HG03442 (cell line): Measurements from ENCODE around the gene DHRS1.

Source experiments
- ATAC-seq: cut with Tn5 transposase; IDR thresholded peaks from one replicate; pipeline ENCODE4 v1.9.1; 2021; ENCODE audit warnings: mild to moderate bottlenecking, moderate library complexity; ENCODE audit not compliant: unreplicated experiment

The DHRS1 gene

DNA sequence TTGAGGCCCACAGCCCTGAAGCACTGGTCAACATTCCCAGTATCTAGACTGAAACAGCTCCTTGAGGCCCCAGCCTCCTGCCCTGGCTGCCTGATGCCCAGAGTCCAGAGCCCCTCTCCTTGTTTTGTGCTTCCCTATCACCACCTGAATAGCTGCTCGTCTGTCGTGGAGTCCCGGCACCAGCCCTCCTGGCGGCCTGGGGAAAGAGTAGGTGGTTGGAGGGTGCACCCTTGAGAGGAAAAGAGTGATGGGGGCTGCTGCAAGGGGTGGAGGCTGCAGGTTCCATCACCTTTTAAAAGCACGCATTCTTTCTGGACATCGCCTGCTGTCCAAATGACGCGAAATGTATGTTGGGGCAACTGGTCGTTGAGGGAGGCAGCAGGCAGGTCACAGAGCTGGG, 31.4 kb downstream of the DHRS1 start:
- ATAC-seq: no peak

DNA sequence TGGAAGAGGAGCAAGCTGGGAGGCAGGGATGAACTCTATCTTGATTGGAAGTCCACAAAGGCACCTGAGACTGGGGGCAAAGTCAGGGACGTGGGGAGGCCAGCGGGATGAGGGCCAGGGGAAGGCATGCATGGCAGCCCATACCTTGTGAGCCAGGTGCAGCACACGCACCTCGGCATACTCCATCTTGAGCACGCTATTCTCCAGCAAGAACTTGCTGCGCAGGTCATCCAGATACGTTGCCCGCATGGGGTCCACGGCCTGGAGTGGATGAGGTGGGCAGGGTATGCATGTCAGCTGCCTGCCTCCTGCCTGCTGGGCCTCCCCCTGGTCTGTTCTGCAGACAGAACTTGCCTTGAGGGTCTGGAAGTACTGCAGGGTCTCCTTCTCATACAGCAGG, 32.1 kb downstream of the DHRS1 start:
- no peak for ATAC-seq

DNA sequence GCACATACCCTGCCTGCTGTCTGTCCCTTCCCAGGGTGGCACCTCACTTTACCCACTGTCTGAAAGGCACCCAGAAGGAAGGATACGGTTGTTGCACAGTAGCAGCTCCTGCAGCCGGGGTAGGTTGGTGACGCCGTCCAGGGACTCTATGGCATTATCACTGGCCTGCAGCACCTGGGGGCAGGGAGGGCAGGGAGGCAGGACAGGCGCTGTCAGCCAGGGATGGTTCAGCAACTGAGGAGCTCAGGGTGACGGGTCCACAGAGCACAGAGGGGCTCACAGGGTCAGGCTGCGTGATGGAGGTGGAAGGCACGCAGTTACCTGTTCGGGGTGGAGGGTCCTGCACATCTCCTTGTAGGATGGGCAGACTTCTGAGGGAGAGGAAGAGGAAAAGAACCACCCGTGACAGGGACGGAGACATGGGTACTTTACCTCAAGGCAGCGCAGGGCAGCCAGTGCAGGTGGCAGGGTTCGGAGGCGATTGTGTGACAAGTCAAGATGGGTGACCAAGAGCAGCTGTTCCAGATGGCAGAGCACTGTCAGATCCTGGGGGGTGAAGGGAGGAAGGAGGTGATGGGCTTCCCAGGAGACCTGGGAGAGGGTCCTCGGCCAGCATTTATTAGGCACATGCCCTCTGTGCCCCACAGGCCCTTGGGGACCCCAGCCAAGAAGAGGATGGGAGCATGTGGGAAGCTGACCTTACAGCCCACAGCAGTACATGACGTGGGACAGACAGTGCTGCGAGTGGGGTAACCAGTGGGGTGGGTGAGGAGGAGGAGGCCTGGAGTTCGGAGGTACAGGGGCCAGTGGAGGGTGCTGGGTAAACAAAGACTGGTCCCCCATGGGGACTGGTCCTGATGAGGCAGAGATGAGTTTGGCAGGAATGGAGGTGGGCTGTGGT, 33.0 kb downstream of the DHRS1 start:
- ATAC-seq: no peak

DNA sequence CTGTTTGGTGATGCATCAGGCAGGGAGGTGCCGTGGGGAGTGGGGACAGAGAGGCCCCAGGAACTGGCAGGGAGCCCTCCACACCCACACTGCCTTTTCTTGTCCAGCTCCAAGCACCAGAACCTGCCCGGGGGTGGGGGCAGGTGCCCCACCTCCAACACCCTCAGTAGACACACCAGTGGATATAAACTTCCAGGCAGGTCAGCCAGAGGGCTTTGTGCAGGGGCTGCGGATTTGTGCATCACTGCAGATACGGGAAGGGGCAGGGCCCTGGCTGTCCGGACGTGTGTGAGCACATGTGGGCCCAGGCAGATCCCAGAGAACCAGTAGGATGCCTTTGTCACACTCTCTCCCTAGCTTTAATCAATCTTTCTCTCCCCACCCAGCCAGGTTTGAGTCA, 35.3 kb downstream of the DHRS1 start:
- ATAC-seq: no peak

DNA sequence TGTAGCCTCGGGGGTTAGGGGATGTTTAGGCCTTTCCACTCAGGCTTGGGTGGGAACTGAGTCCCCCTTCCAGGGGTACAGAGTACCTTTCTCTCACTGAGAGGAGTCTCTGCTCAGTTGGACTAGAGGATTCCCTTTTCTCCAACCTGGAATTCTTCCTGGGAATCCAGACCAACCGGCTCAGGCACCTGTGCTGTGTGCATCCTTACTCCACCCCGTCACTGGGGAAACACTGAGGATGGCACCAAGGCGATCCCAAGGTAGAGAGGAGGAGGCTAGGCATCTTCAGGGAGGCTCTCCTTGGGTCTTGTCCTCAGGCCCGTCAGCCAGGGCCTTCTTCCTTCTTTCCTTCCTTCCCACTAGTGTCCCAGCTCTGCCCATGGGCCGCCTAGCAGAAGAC, 35.7 kb downstream of the DHRS1 start:
- no peak for ATAC-seq

DNA sequence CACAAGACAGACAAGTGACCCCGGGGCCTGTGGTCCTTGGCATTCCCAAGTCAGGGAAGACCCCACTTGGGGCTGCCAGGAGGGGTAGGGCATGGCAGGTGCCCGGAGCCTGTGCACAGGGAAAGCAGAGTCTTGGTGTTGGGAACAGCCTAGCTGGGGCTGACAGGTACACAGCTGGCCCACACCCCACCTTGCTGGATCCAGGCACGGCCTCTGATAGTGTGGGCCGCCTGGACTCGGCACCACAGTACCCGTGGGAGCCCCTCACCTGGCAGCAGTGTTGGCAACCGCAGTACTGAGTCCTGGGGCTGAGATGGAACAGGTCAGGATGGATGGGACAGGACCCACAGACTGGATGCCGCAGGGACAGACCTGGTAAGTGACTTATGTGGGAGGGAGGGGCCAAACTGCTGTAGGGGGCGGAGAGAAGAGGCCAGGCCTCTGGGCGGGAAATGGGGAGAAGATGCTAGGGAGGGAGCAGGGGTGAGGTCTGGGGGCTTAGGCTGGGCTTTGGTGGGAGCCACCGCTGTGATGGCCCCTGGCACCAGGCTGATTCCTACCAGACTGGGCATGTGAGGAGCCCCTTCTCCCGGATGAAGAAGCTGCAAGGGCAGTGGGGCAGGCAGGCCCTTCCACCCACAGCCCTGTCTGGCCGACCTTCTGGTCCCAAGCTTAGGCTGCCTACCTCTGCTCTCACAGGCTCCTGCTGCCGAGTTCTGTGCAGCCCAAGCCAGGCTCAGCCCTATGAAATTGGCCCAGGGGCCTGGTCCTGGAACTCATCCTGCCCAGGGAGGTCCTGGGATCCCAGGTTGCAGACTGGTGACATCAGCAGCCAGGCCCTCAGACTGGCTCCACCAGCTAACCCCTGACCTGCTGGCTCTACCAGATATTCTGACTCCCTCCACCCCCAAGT, 36.5 kb downstream of the DHRS1 start, which contains the start of gene TGM1:
TGM1 (minus strand) TSS at position 357 of the 913 bp plus-strand sequence. CDS start 825 bp downstream, outside the sequence.
- no peak for ATAC-seq

DNA sequence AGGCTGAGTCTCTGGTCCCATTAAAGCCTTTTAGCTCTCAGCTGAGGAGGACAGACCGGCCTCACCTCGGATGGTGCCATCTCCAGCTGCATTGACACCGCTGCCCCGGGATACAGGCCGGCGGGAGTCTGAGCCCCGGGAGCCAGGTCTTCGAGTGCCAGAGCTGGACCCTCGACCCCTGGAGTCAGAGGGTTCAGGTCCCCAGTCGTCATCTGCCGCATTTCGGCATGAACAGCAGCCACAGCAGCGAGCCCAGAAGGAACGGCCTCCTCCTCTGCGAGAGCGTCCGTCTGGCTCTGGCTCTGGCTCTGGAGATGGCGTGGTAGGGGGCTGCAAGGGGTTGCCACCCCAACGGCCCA, 37.6 kb downstream of the DHRS1 start:
- ATAC-seq: no peak

DNA sequence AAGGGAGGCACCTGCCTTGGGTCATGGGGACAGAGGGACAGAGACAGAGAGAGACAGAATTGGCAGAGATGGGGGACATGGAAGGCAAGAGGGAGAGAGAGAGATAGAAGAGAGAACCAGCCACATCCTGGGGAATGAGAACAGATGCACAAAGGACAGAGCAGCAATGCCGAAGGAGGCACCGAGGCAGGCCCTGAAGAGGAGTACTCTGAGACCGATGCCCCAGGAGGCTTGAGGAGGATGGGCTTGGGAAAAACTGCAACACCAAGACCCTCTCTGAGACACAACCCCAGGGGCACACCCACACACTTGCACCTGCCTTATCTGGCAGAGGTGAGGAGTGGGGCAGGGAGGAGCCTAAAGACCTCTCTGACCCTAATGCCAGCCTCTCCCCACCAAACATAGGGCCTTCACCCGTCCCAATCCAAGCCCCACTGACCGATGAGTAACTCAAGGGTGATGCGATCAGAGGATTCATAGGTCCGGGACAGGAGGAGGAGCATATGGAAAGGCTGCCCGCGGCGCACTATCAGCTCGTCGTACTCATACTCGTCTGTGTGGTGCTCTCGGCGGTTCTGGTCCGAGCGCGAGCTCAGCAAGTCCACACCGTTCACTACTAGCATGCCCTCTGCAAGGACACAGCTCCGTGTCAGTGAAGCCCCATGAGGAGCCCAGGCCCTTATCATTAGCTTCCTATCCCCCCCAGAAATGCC, 38.2 kb downstream of the DHRS1 start:
- ATAC-seq: no peak

DNA sequence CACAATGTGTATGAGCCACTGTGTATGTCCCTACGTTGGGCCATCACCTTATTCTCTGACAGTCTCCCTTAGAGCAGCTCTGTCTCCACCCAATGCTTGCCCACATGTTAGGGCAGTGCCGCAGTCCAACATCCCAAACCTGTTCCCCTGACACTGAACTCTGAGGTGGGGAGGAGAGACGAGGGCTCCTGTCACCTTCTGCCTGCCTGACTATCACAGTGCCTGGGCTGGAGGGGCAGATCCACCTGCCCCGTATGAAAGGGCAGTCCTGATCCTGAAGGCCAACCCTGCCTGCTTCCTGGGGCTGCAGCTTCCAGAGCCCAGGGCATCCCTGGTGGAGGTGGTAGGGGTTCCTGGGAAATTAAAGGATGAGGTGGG, 38.8 kb downstream of the DHRS1 start:
- ATAC-seq: no peak

DNA sequence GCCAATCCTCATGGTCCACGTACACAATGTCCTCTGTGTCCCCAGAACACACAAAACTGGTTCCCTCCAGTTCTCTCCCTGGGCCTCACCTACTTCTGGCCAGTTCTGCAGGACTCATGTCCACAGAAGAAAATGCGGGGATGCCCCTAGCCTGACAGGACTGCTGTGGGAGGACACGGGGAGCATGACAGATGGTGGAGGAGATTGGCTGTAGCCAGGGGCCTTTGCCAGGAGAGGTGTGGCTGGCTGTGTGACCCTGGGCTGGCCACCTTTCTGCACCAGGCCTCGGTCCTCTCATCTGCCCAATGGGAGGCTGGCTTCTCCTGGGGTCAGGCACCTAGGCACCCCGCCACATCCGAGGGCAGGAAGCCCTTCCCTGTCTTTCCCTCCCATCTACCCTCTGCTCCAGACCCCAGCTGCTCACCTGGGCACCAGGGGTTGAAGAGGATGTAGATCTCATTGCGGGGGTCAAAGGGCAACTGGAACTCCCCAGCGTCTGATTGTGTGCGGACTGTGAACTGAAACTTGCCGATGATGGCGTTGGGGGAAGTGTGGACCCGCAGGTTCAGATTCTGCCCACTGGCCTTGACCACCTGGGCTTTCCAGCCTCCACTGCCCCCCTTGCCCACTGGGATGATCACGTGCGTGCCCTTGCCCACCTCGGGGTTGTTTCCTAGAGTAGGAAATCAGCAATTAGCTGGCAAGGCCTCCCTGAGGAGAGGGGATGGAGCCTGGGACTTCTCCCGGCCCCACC, 39.4 kb downstream of the DHRS1 start:
- ATAC-seq: no peak

DNA sequence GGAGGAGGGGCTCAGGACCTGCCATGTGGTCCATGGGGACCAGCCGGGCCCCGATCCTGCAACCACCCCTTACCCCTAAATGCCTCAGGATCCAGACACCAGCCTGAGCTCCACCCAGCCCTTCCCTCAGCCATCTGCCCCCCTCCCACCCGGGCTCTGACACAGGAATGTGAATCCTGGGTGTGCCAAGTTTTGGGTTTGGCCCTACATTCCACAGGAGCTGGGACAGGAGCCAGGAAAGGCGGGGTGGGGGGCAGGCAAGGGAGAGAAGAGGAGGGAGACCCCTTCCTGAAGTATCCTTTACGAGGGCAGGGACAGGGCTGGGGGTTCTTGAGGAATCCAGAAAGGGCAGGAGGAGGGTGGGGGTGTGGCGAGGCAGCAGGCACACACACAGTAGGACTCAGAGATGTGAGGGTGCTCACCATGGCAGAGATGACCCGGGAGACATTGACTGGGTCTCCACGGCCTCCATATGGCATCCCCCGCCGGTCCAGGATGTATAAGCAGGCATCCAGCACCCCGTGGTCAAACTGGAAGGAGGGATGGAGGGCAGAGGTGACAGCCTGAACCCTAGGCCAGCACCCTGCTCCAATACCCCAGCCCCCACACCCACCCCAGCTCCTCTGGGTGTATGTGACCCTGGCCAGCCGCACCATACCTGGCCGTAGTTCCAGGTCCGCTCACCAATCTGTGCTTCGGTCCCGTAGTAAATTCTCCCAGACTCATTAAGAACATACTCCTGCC, 40.1 kb downstream of the DHRS1 start:
- no peak for ATAC-seq

DNA sequence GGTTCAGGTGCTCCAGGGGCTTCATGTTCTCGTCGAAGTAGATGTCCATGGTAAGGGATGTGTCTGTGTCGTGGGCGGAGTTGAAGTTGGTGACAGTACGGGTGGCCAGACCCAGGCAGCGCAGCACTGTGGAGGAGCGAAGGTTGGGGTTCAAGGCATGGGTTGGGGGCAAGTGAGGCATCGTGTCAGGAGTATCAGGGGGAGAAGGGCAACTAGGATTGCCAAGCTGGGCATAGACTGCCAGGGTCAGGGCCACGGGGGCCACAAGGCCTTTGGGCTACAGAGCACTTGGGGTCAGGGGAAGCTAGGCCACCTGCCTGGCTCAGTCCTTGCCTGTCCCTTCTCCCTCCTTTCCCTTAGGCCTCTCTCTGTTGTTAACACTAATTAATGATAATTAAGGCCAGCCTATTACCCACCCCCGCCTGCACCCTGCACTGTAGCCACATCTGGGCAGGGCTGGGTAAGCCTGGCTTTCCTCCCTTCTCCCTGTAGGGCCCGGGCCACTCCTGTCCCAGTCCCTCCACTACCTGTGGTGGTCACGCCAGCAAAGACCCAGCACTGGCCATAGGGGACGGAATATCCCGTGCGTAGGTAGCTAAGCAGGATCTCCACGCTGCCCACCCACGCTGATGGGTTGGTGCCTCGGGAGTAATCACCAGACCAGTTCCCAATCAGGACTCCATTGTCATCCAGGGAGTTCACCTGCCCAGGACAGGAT, 40.9 kb downstream of the DHRS1 start:
- ATAC-seq: no peak

DNA sequence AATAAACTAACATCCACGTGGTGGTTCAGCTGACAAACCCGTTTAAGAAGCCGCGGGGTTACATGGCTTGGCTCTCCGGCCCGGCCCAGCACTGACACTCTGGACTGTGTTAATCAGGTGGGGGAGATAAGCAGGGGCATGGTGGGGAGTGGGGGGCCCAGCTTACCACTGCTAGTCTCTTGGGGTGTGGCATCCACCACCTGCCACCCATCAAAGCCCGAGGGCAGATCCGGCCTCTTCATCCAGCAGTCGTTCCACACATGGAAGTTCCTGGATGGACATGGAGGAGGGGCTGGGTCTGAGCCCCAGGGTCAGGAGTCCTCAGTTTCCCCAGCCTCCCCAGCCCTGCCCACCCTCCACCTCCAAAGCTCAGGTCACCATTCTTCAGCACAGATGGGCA, 41.5 kb downstream of the DHRS1 start:
- no peak for ATAC-seq

DNA sequence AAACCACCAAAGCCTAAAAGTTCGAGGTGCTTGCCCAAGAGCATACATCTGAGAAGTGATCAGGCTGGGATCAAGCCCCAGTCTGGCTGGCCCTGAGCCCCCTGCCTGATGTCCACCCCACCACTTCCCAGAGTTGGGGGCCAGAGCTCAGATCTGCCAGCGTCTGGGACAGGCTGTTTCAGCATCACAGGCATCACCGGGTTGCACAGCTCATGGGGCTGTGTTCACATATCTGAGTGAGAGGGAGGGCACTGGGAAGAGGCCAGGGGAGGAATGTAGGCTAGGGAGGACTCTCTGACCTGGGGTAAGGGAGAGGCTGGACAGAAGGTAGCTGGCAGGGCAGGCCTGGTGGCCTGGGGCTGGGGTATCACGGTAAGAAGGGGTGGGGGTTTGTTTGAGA, 42.6 kb downstream of the DHRS1 start:
- ATAC-seq: no peak

DNA sequence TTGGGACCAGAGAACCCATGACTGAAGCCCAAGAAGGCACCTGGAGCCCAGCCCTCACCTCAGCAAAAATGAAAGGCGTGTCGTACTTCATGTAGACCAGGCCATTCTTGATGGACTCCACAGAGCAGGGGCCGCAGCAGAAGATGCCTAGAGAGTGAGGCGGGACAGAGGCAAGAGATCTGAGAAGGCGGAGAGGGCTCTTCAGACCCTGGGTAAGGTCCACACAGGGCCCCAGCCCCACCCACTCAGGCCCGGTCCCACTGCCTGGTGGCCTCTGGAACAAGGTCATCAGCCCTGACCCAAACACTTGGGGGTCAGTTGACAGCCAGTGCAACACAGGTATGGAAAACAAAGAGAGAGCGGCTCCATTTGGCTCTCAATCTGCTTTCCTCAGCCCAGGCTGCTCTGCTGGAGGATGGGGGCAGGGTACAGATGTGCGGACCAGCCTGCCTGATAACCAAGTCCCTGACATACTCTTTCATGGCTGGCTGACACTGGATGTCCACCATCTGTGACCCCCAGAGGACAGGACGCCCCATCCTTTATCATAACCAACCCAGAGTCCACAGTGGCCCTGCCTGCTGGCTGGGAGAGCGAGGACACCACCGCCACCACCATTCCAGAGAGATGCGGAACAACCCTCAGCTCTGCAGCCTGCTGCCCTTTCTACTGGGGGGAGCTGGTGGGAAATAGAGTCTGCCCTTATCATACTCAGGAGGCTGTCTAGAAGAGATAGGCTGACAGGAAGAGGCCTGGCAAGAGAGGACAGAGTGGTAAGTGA, 43.5 kb downstream of the DHRS1 start:
- ATAC-seq: no peak

DNA sequence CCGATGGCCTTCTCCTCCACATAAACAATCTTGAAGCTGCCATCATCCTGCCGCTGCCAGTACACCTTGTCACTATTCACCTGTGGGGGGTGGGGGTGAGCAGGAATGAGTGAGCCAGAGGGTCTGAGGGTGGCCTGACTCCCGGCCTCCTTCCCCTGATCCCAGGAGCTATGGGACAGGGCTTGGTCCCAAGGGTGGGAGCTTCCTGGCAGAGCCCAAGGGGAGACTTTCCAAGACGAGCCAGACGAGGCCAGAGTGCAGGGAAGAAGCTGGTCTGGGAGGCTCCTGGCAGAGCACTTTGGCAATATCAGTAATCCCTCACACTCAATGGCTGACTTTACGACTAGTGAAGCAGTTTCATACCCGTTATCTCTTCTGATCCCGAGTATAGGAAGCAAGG, 44.1 kb downstream of the DHRS1 start:
- no peak for ATAC-seq

DNA sequence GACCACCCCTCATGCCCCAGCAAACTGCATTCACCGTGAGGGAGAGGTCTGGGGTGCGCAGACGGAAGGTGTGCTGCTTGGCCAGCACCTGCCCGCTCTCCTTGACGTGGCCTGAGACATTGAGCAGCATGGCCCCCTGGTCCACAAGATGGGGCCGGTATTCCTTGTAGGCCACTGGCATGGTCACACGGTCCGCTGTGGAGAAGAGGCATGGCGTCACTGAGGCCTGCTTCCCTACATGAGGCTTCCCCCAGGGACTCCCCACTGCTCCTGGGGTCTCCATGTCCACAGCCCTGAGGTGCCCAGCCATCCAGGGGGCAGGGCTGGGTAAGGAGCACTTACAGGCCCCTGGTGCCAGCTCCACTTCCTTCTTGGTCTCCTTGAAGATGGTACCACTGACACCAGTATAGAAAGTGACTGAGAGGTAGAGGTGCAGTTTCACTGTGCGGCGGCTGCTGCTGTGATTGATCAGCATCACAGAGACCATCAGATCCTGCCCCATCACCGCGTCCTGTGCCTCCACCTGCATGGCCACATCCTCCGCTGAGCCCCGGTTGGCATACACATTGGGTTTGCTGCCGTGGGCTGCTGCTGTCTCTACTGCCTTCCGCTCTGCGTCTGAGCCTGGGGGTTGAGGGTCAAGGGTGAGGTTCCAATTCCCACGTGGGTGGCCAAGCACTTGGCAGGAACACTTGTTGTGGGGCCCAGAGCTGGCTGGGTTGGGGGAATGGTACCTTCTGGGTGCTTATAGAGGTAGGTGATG, 44.8 kb downstream of the DHRS1 start:
- ATAC-seq: no peak

DNA sequence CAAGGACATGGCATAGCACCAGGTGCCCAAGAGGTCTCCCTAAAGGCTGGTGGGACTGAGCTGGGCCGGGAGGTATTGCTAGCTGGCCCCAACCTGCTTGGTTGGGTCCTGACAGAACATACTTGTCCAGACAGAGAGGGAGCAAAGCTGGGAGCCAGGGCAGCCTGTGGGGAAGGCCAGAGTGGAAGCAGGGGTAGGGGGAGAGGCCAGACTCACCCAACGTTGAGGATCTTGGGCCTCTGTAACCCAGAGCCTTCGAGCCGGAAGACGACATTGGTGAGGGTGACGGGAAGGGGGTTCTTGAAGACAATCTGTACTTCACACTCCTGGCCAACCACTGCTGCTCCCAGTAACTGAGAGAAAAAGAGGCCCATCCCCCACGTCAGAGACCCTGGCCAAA, 45.6 kb downstream of the DHRS1 start:
- no peak for ATAC-seq
